Measurements from ENCODE around the gene HDAC4. TPM values are rescaled to one million over a fixed set of nuclear protein-coding genes. Genes with fewer than 3 reads are reported as not detected.

The HDAC4 gene
- total RNA-seq, 1 donor from 2014 or later, result 11.8 TPM

GRCh38 chr2:239328351-239329191, 72.2 kb downstream of the HDAC4 start:
- Histone ChIP-seq H4K20me1 (ENCODE audit: insufficient read depth, low read length) (peaks cover 52% of the 10 kb centered on the region), H3K79me2 (ENCODE audit: insufficient read depth, low read length) (peaks cover 14% of the 10 kb centered on the region), H3K27me3 (ENCODE audit: insufficient read depth, low read length) (no peaks in the 10 kb centered on the region), H3K4me1 (ENCODE audit: insufficient read depth, low read length) (peaks cover 11% of the 10 kb centered on the region), H3K9me3 (ENCODE audit: insufficient read depth, low read depth, low read length) (no peaks in the 10 kb centered on the region), H2AFZ (ENCODE audit: low read depth, low read length) (no peak overlapping the region), H3K4me2 (ENCODE audit: low read length) (peak overlapping the region; percentile 44), H3K27ac (ENCODE audit: low read depth, low read length) (no peak overlapping the region), H3K4me3 (ENCODE audit: insufficient read depth, low read depth, low read length) (no peak overlapping the region), H3K36me3 (ENCODE audit: insufficient read depth, low read length) (no peaks in the 10 kb centered on the region), H3K9ac (ENCODE audit: low read length) (peak overlapping the region; percentile 6)
- no peak overlapping the region for H3K4me3 Mint-ChIP-seq (ENCODE audit: unreplicated experiment)
- TF ChIP-seq EZH2 (IDR thresholded peaks at IDR 0.05; ENCODE audit: insufficient read depth, low read length), result no peak
- TF ChIP-seq, protein P1, sequence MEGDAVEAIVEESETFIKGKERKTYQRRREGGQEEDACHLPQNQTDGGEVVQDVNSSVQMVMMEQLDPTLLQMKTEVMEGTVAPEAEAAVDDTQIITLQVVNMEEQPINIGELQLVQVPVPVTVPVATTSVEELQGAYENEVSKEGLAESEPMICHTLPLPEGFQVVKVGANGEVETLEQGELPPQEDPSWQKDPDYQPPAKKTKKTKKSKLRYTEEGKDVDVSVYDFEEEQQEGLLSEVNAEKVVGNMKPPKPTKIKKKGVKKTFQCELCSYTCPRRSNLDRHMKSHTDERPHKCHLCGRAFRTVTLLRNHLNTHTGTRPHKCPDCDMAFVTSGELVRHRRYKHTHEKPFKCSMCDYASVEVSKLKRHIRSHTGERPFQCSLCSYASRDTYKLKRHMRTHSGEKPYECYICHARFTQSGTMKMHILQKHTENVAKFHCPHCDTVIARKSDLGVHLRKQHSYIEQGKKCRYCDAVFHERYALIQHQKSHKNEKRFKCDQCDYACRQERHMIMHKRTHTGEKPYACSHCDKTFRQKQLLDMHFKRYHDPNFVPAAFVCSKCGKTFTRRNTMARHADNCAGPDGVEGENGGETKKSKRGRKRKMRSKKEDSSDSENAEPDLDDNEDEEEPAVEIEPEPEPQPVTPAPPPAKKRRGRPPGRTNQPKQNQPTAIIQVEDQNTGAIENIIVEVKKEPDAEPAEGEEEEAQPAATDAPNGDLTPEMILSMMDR (IDR thresholded peaks at IDR 0.05; ENCODE audit: insufficient read depth, low read depth, low read length), result no peak
- FAIRE-seq (peak; percentile 32), DNase-seq (ENCODE audit: low read depth) (peak; percentile 93)
- H3K4me1 Mint-ChIP-seq (ENCODE audit: low read depth, unreplicated experiment), result peaks cover 9% of the 10 kb centered on the region
- H3K27ac Mint-ChIP-seq (ENCODE audit: unreplicated experiment), result no peak overlapping the region
- no peaks in the 10 kb centered on the region for H3K9me3 Mint-ChIP-seq (ENCODE audit: unreplicated experiment)
- H3K36me3 Mint-ChIP-seq (ENCODE audit: low read depth, unreplicated experiment), result no peaks in the 10 kb centered on the region
- H3K27me3 Mint-ChIP-seq (ENCODE audit: low read depth, unreplicated experiment), result no peaks in the 10 kb centered on the region

DNA sequence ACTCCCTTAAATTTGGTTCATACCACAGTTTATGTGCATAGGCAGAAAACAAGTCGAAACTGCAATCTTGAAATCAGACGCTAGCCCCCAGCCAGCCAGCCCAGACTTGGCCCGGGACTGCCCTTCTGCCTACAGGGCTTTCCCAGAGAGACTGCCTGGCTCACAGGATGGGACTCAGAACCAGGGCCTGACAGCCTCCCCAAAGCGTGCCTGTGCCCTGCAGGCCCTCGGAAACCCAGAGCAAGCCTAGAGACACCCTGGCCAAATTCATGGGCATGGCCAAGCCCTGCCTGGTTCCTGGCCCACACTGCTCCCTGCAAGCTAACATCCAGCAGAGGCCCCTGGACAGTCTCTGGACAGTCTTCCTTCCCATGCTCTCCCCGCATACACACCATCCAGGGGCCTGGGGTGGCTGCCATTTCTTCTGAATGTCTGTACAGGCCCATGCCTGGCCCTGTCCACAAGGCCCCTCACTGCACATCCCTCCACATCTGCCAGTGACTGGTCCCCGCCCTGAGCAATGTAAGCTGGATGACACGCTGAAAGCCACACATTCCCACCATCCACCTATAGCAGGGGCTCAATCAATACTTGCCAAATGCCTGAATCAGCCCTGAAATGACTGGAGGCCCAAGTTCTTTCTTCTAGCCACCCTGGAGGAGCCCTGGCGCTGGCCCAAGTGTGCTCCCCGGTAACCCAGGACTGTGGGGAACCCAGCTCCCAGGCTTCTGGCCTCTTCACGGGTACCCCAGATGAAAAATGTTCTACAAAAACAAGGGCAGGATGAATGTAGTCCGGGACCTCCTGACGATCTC, 73.1 kb downstream of the HDAC4 start:
- H3K27me3 ChIP-seq (ENCODE audit: insufficient read depth, low read length), result no peaks in the 10 kb centered on the region
- no peak overlapping the region for H3K27ac ChIP-seq (ENCODE audit: low read depth, low read length)
- Mint-ChIP-seq H3K36me3 (ENCODE audit: low read depth, unreplicated experiment) (no peaks in the 10 kb centered on the region), H3K4me3 (ENCODE audit: unreplicated experiment) (no peak overlapping the region), H3K9me3 (ENCODE audit: unreplicated experiment) (no peaks in the 10 kb centered on the region), H3K27ac (ENCODE audit: unreplicated experiment) (no peak overlapping the region), H3K27me3 (ENCODE audit: low read depth, unreplicated experiment) (no peaks in the 10 kb centered on the region), H3K4me1 (ENCODE audit: low read depth, unreplicated experiment) (peaks cover 9% of the 10 kb centered on the region)
- no peak overlapping the region for H2AFZ ChIP-seq (ENCODE audit: low read depth, low read length)
- no peak overlapping the region for H3K9ac ChIP-seq (ENCODE audit: low read length)
- peaks cover 52% of the 10 kb centered on the region for H4K20me1 ChIP-seq (ENCODE audit: insufficient read depth, low read length)
- peaks cover 11% of the 10 kb centered on the region for H3K4me1 ChIP-seq (ENCODE audit: insufficient read depth, low read length)
- FAIRE-seq, result no peak
- H3K79me2 ChIP-seq (ENCODE audit: insufficient read depth, low read length), result peaks cover 14% of the 10 kb centered on the region
- no peak overlapping the region for H3K4me2 ChIP-seq (ENCODE audit: low read length)
- no peaks in the 10 kb centered on the region for H3K9me3 ChIP-seq (ENCODE audit: insufficient read depth, low read depth, low read length)
- no peak for DNase-seq (ENCODE audit: low read depth)
- no peaks in the 10 kb centered on the region for H3K36me3 ChIP-seq (ENCODE audit: insufficient read depth, low read length)
- no peak overlapping the region for H3K4me3 ChIP-seq (ENCODE audit: insufficient read depth, low read depth, low read length)
- TF ChIP-seq, protein P1 (IDR thresholded peaks at IDR 0.05; ENCODE audit: insufficient read depth, low read depth, low read length), result no peak
- no peak for TF ChIP-seq EZH2 (IDR thresholded peaks at IDR 0.05; ENCODE audit: insufficient read depth, low read length)
